AG09309 (cell line): ENCODE results near the gene DBP.
"Not testable (repeated sequence)": the region's sequence is repeated elsewhere in the genome, so short reads cannot be mapped to it uniquely, and the experiment has no call there.

Experiments used
- DNase-seq: peaks from one replicate; pipeline ENCODE4 v3.0.0-alpha.2; 2010; ENCODE audit warnings: low read depth
- H3K4me3 ChIP-seq: 2 replicates; pipeline ENCODE4 v1.5.1; 2011; ENCODE audit warnings: mild to moderate bottlenecking, low read depth, low read length, moderate library complexity; ENCODE audit not compliant: control insufficient read depth
- TF ChIP-seq, protein P1 (sequence below): IDR thresholded peaks from 2 replicates; pipeline ENCODE4 v1.5.1; 2011; ENCODE audit warnings: mild to moderate bottlenecking, low read depth, low read length, inconsistent platforms; ENCODE audit not compliant: insufficient read depth, control insufficient read depth; ENCODE audit errors: missing control alignments

The DBP gene

DNA sequence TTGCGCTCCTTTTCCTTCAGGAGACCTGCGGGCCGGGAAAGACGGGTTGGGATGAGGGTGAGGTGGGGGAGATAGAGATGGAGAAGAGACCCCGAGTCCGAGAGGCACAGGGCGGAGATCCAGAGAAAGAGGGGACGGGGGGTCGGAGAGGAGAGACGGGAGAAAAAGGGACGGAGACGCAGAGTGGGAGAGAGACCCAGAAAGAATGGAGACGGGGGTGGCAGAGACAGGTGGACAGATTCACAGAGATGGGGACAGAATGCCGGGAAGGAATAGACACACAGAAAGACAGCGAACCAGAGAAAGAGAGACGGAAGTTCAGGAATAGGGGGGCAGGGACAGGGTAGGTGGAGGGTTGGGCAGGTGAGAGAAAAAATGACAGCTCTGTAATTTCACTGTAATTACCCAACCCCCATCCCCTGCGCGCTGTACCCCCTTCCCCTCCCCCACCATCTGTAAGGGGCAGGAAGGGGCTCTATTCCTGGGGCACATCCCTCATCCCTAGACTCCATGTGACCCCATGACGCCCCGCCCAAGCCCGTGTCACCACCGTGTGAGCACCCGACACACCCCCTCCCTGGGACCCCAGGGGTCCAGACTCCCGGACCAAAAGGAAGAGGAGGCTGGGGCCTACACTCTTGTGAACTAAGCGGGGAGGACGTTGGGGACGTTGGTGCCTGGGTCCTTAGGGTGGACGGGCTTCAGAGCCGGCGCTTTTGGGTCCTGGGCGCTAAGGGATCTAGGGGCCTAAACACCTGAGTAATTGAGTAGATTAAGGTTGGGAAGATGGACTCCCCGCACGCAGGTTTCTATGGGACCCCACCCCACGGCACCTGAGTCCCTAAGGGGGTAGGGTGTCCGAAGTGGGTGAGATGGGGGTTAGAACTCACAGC, 967 bp downstream of the DBP start:
- peak overlapping the region; percentile 63 for H3K4me3 ChIP-seq
- TF ChIP-seq, protein P1, sequence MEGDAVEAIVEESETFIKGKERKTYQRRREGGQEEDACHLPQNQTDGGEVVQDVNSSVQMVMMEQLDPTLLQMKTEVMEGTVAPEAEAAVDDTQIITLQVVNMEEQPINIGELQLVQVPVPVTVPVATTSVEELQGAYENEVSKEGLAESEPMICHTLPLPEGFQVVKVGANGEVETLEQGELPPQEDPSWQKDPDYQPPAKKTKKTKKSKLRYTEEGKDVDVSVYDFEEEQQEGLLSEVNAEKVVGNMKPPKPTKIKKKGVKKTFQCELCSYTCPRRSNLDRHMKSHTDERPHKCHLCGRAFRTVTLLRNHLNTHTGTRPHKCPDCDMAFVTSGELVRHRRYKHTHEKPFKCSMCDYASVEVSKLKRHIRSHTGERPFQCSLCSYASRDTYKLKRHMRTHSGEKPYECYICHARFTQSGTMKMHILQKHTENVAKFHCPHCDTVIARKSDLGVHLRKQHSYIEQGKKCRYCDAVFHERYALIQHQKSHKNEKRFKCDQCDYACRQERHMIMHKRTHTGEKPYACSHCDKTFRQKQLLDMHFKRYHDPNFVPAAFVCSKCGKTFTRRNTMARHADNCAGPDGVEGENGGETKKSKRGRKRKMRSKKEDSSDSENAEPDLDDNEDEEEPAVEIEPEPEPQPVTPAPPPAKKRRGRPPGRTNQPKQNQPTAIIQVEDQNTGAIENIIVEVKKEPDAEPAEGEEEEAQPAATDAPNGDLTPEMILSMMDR = no peak
- no peak for DNase-seq

DNA sequence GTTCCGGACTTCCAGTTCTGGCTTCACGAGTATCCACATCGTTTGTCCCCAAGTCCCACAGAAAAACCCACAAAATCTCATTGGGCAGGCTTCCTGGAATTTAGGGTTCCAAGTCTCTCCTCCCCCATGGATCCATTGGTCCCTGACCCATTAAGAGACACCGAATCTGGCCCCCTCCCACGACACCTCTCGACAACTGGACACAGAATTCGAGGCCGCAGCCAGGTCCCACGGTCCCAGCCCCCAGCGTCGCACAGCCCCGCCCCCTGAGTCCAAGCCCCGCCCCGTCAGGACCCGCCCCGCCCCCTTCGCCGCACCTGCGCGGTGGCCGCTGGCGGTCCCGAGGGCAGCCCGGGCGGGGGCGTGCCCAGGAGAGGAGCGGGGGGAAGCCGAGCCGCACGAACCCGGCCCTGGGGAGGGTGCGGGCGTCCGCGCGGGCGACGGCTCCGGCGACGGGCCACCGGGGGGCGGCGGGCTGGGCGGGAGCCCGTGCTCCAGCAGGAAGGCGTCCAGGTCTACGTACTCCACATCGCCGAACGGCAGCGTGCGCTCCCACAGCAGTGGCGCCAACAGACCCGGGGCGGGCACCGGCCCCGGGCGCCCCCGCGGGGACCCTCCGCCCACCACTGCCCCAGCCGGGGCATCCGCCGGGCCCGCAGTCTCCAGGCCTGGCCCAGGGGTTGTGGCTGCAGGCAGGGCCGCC, 1.8 kb downstream of the DBP start:
- TF ChIP-seq, protein P1 = no peak
- peak overlapping the region; percentile 63 for H3K4me3 ChIP-seq
- DNase-seq = no peak

DNA sequence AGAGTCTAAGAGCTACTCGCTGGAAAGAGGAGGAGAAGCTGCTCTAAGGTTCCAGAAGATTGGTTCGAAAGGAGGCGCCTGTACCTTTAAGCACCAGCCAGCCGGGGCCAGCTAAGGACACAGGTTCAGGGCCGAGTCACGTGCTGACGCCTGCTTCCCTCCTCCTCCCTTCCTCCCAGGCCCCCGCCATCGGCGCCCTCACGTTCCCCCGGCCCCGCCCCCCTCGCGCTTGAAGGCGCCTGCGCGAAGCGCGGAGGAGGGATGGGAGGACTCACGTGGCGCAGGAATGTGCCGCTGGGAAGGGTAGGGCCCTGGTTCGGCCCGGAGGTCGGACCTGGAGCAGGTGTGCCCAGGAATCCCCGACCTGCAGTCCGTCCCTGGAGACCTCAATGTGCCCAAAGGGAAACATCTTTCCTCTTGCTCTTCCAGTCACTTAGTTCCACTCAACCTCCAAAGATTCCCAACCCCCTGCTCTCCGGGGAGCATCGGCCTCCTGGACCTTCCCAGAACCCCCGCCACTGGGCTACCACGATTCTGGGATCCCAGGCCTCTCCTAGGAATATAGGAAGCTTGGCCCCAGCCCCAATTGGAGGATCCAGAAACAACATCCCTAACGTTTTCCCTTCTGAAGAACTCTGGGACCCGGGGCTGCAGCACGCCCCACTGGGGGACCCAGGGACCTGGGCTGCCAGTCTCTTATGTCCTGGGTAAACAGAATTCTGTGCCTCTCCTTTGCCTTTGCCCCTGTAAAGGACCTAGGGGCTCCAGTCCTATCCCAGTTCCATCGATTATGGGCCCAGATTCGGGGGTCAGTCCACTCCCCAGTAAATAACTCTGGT, 2.5 kb downstream of the DBP start:
- peak overlapping the region; percentile 27 for H3K4me3 ChIP-seq
- DNase-seq = peak; percentile 80
- TF ChIP-seq, protein P1 = no peak

DNA sequence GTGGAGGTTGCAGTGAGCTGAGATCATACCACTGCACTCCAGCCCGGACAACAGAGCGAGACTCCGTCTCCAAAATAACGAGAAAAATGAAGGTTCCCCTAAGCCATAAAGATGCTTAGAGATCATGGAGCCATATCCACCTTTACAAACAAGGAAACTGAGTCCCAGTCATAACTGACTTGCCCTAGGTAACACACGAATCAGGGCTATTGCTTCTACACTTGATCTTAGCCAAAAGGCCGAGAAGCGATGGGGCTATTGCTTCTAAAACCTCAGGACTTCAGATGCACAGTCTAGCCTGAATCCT, 3.2 kb downstream of the DBP start:
- no peak for DNase-seq
- peak overlapping the region; percentile 20 for H3K4me3 ChIP-seq
- TF ChIP-seq, protein P1 = no peak

DNA sequence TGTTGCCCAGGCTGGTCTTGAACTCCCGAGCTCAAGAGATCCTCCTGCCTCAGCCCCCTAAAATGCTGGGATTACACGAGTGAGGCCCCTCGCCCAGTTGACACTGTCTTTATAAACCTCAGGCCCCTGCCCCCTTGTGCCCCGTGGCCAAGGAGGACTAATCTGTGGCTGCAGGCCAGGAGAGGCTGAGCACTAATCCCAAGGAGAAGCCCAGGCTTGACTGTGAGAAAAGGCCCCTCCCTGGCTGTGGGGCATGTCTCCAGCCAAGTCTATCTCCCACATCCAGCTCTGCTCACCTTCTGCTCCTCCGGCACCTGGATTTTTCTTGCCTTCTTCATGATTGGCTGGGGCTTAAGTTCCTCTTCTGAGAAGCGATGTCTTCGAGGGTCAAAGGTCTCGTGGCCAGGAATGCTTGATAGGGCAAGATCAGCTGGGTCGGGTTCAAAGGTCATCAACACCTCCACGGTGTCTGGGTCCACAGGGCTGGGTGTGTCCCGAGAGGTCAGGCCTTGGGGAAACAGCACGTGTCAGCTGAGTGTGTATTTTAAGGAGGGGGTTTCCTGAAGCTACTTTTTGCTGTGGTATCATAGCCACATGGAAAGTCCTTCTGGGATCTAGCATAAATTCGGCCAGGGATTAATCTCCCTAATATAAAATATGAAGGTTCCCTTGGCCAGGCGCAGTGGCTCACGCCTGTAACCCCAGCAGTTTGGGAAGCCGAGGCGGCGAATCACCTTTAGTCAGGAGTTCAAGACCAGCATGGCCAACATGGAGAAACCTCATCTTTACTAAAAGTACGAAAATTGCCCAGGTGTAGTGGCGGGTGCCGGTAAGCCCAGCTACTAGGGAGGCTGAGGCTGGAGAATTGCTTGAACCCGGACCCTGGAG, 3.8 kb downstream of the DBP start:
- TF ChIP-seq, protein P1 = no peak
- DNase-seq = no peak
- H3K4me3 ChIP-seq = no peak overlapping the region

DNA sequence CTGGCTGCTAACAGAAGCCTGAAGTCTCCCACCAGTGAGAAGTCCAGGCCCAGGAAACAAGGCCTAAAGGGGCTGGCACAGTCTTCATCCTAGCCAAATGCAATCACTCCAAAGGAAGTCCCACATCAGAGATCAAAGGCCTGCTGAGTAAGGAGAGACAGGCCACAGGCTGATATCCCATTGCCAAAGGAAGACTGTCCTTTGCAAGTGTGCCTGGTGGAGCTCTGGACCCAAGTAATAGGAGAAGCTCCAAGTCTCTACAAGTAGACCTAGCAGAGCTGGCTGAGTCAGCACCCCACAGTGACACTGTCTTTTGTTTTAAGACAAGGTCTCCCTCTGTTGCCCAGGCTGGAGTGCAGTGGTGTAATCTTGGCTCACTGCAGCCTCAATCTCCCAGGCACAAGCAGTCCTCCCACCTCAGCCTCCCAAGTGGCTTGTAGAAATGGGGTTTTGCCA, 4.5 kb downstream of the DBP start:
- TF ChIP-seq, protein P1 = no peak
- no peak for DNase-seq
- no peak overlapping the region for H3K4me3 ChIP-seq

DNA sequence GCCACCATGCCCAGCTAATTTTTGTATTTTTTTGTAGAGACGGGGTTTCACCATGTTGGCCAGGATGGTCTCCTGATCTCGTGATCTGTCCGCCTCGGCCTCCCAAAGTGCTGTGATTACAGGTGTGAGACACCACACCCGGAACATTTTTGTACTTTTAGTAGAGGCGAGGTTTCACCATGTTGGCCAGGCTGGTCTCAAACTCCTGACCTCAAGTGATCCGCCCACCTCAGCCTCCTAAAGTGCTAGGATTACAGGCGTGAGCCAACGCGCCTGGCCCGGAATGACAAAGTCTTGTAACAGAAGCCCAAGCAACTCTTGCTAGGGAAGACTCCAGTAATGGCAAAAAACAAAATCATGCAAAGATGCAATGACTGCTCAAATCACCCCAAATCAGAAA, 4.9 kb downstream of the DBP start:
- not testable (repeated sequence) for DNase-seq, H3K4me3 ChIP-seq
